Measurements from ENCODE around the gene RANBP3.

Gene RANBP3

GRCh38 chr19:5870986-5871394 lies 107.0 kb downstream of the RANBP3 start:
- H3K36me3 ChIP-seq = no peaks in the 10 kb centered on the region
- no peaks in the 10 kb centered on the region for H3K9me3 ChIP-seq
- no peaks in the 10 kb centered on the region for H3K4me1 ChIP-seq (ENCODE audit: control insufficient read depth in 1 of 2, insufficient read depth in 1 of 2, low read depth in 1 of 2, low read length in 1 of 2)
- TF ChIP-seq CTCF (IDR thresholded peaks at IDR 0.05) = no peak
- H3K27ac ChIP-seq = no peak overlapping the region
- H3K4me3 ChIP-seq (ENCODE audit: low read depth in 1 of 2, low read length in 1 of 2) = no peak overlapping the region
- no peaks in the 10 kb centered on the region for H3K27me3 ChIP-seq

DNA sequence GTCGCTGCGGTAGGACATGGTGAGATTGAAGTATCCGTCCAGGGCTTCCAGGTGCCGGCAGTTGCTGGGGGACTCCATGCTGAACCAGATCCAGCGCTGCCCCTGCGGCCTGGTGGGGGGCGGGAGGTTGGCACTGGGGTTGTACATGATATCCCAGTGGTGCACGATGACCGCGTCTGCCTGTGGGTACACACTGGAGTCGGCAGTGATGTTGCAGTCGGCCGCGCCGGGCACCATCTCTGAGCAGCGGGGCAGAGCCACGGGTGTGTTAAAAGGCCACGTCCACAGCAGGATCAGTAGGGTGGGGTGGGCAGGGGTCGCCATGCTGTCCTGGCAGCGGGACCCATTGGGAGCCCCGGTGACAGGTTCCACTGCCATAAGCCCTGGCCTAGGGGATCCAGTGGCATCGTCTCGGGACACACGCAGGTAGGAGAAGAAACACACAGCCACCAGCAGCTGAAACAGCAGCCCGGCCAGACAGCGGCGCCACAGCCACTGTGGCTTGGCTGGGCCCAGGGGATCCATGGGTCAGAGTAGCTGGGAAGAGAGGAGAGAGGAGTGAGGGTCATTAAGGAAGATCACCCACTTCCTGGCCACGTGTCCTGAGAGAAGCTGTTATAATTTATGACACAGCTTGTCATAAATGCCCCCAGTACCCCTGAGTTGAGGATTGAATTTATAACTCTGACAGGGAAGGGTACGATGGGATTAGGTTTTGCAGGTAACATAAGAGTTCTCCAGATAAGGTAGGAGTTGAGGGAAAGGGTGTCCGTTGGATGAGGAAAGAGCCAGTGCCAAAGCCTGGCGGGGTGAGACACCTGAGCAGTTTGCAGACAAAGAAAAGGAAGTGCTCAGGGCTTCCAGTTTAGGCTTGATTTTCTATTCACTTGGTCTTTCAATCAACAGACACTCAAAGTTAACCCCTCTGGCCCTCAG lies 110.5 kb downstream of the RANBP3 start:
- H3K4me1 ChIP-seq (ENCODE audit: control insufficient read depth in 1 of 2, insufficient read depth in 1 of 2, low read depth in 1 of 2, low read length in 1 of 2) = no peaks in the 10 kb centered on the region
- no peak overlapping the region for H3K27ac ChIP-seq
- no peaks in the 10 kb centered on the region for H3K27me3 ChIP-seq
- H3K4me3 ChIP-seq (ENCODE audit: low read depth in 1 of 2, low read length in 1 of 2) = no peak overlapping the region
- H3K9me3 ChIP-seq = no peaks in the 10 kb centered on the region
- no peak for TF ChIP-seq CTCF (IDR thresholded peaks at IDR 0.05)
- no peaks in the 10 kb centered on the region for H3K36me3 ChIP-seq
